GM12878 (cell line): Measurements from ENCODE around the gene MEGF6. TPM values are rescaled to one million over a fixed set of nuclear protein-coding genes. Genes with fewer than 3 reads are reported as not detected.

Experiments used
- ATAC-seq: fragments of 200-7000 bp; cut with Tn5 transposase; 3 replicates; pipeline ENCODE4 v1.9.1; 2020; ENCODE audit warnings: mild to moderate bottlenecking, moderate library complexity
- BruUV-seq: library from RNA; stranded (reverse); fragments of 400-500 nt; replicated peaks from 2 replicates; lab custom pipeline; 2021; lab: Mats Ljungman, UMichigan
- CTCF ChIA-PET: fragments of 300-600 bp; sonication (Branson Sonifier 250); formaldehyde crosslinking; extraction: SDS; loops from one replicate; lab custom pipeline; 2021; ENCODE audit warnings: inconsistent platforms; lab: Yijun Ruan, JAX
- POLR2A ChIA-PET: fragments of 350-600 bp; formaldehyde crosslinking; extraction: SDS; loops from one replicate; lab custom pipeline; 2021; ENCODE audit warnings: inconsistent platforms; lab: Charles Lee
- RAD21 ChIA-PET: fragments of 300-600 bp; sonication (Branson Sonifier 250); formaldehyde crosslinking; loops from one replicate; lab custom pipeline; 2023; ENCODE audit warnings: antibody characterized with exemption; ENCODE audit not compliant: unreplicated experiment; lab: Charles Lee
- SMC1A ChIA-PET: fragments of 300-600 bp; sonication (Branson Sonifier 250); formaldehyde crosslinking; loops from one replicate; lab custom pipeline; 2023; ENCODE audit not compliant: unreplicated experiment, uncharacterized antibody; lab: Charles Lee
- DNase-seq: peaks from one replicate; pipeline ENCODE4 v3.0.0-alpha.2; 2011; ENCODE audit warnings: low read depth, low spot score
- FAIRE-seq: peaks from 3 replicates; lab custom pipeline; 2011; peaks lifted over from hg19 to GRCh38; lab: Jason Lieb, UNC
- H2AFZ ChIP-seq: 2 replicates; pipeline ENCODE4 v1.6.0; 2011; ENCODE audit warnings: low read depth, low read length, control low read depth; ENCODE audit not compliant: control insufficient read depth
- H3K27ac ChIP-seq: 2 replicates; pipeline ENCODE4 v1.5.1; 2011; ENCODE audit warnings: control low read depth; ENCODE audit not compliant: control insufficient read depth, insufficient read depth
- H3K27me3 ChIP-seq, 2 experiments: replicated peaks in 1 of 2; 2 replicates each; pipeline versions ENCODE4 v1.6.0 to v1.6.1; 2011; ENCODE audit warnings: low read length in 1 of 2; ENCODE audit not compliant: control insufficient read depth in 2 of 2, insufficient read depth in 2 of 2
- H3K36me3 ChIP-seq, 2 experiments: 2 replicates each; pipeline ENCODE4 v1.5.1; 2011; ENCODE audit warnings: low read length in 1 of 2; ENCODE audit not compliant: control insufficient read depth in 2 of 2, insufficient read depth in 2 of 2
- H3K4me1 ChIP-seq: 2 replicates; pipeline ENCODE4 v1.6.1; 2011; ENCODE audit warnings: mild to moderate bottlenecking, low read length, moderate library complexity, mixed read lengths; ENCODE audit not compliant: control insufficient read depth, insufficient read depth
- H3K4me2 ChIP-seq: 2 replicates; pipeline ENCODE4 v1.6.0; 2011; ENCODE audit warnings: control low read depth; ENCODE audit not compliant: control insufficient read depth, insufficient read depth
- H3K4me3 ChIP-seq: fragments of 200-600 bp; sonication (generic); 2 replicates; pipeline ENCODE4 v1.5.1; 2016
- H3K79me2 ChIP-seq: 2 replicates; pipeline ENCODE4 v1.6.0; 2011; ENCODE audit warnings: low read length; ENCODE audit not compliant: control insufficient read depth, insufficient read depth
- H3K9ac ChIP-seq: 2 replicates; pipeline ENCODE4 v1.8.0; 2011; ENCODE audit warnings: low read length, control low read depth, mixed read lengths; ENCODE audit not compliant: control insufficient read depth, insufficient read depth
- H3K9me3 ChIP-seq: replicated peaks from 3 replicates; pipeline ENCODE4 v1.5.1; 2011; ENCODE audit warnings: mild to moderate bottlenecking, low read length; ENCODE audit not compliant: control insufficient read depth, insufficient read depth
- H4K20me1 ChIP-seq: 2 replicates; pipeline ENCODE4 v1.6.0; 2011; ENCODE audit not compliant: control insufficient read depth, insufficient read depth
- ASH2L ChIP-seq: fragments of 300-600, 200-600 bp; sonication (generic); IDR thresholded peaks from 2 replicates; pipeline ENCODE4 v1.6.1; 2017; ENCODE audit warnings: low read depth, mild to moderate bottlenecking, borderline replicate concordance
- ATF2 ChIP-seq: IDR thresholded peaks from 2 replicates; pipeline ENCODE4 v1.6.1; 2012; ENCODE audit warnings: low read length, inconsistent platforms
- CBX3 ChIP-seq: fragments of 200-600 bp; sonication (generic); IDR thresholded peaks from 2 replicates; pipeline ENCODE4 v1.6.1; 2016; ENCODE audit warnings: low read depth, borderline replicate concordance
- FOS ChIP-seq: IDR thresholded peaks from 3 replicates; pipeline ENCODE4 v1.6.1; 2011; ENCODE audit warnings: borderline replicate concordance; ENCODE audit not compliant: insufficient read length; ENCODE audit errors: extremely low read depth
- LARP7 ChIP-seq: fragments of 450-650 bp; IDR thresholded peaks from 2 replicates; pipeline ENCODE4 v1.6.1; 2017; ENCODE audit warnings: mild to moderate bottlenecking
- PAX8 ChIP-seq: fragments of 450-650 bp; IDR thresholded peaks from 2 replicates; pipeline ENCODE4 v1.6.1; 2017; ENCODE audit warnings: mild to moderate bottlenecking, moderate library complexity
- PML ChIP-seq: IDR thresholded peaks from 2 replicates; pipeline ENCODE4 v1.6.1; 2012; ENCODE audit warnings: low read length, inconsistent platforms
- POLR2A ChIP-seq: IDR thresholded peaks from 2 replicates; pipeline ENCODE4 v1.6.1; 2011; ENCODE audit warnings: low read depth, mild to moderate bottlenecking, low read length
- POU2F2 ChIP-seq: IDR thresholded peaks from 3 replicates; pipeline ENCODE4 v1.6.1; 2011; ENCODE audit warnings: low read depth, mild to moderate bottlenecking, low read length, borderline replicate concordance
- RBBP5 ChIP-seq: fragments of 200-600 bp; sonication (generic); conservative IDR thresholded peaks from 2 replicates; pipeline ENCODE4 v1.6.1; 2016
- SMAD1 ChIP-seq: fragments of 450-650 bp; IDR thresholded peaks from 2 replicates; pipeline ENCODE4 v1.6.1; 2018; ENCODE audit warnings: mild to moderate bottlenecking, low read depth; ENCODE audit not compliant: partially characterized antibody
- SMARCA5 ChIP-seq: fragments of 450-650 bp; IDR thresholded peaks from 2 replicates; pipeline ENCODE4 v1.6.1; 2017; ENCODE audit warnings: mild to moderate bottlenecking
- SREBF1 ChIP-seq: IDR thresholded peaks from 2 replicates; pipeline ENCODE4 v1.6.1; 2012; ENCODE audit warnings: mild to moderate bottlenecking, low read length
- SUPT20H ChIP-seq: IDR thresholded peaks from 2 replicates; pipeline ENCODE4 v1.6.1; 2011; ENCODE audit warnings: low read depth, mild to moderate bottlenecking, low read length, moderate library complexity, borderline replicate concordance; ENCODE audit not compliant: control insufficient read depth
- TARDBP ChIP-seq: IDR thresholded peaks from 2 replicates; pipeline ENCODE4 v1.6.1; 2016; ENCODE audit warnings: borderline replicate concordance
- ZNF384 ChIP-seq: IDR thresholded peaks from 2 replicates; pipeline ENCODE4 v1.6.1; 2012; ENCODE audit warnings: low read depth, mild to moderate bottlenecking, low read length, improper control_type of control experiment, borderline replicate concordance
- WGBS: methylation state at CpG from one replicate; pipeline ENCODE4 v1.1.6; 2016; ENCODE audit warnings: low lambda C conversion rate; ENCODE audit not compliant: insufficient replicate concordance, insufficient coverage; ENCODE audit errors: missing lambda C conversion rate; 5-methylcytosine and 5-hydroxymethylcytosine counted together
- in situ Hi-C: fragments of 300-500 bp; cut with MboI; formaldehyde crosslinking; loops from 9 replicates; pipeline ENCODE4 v1.14.3; 2018; ENCODE audit warnings: mixed read lengths
- intact Hi-C: fragments of 100-400 bp; cut with micrococcal nuclease; formaldehyde crosslinking; loops from one replicate; pipeline ENCODE4 v1.14.2; 2022; ENCODE audit not compliant: unreplicated experiment
- polyA plus RNA-seq, 11 experiments: library from polyadenylated mRNA; depleted of rRNA in 4 of 11; unstranded in 6 of 11; stranded (reverse) in 5 of 11; fragments of >200 nt; fragmentation: Nextera tagmentation in 4 of 11; fragmentation: Illumina TruSeq in 1 of 11; extraction: Ambion mirVana in 4 of 11; extraction: Trizol in 1 of 11; gene quantifications; 1 replicate in 1 of 11; 2 replicates in 10 of 11; pipeline versions ENCODE4 v1.2.1 to v1.2.3, GENCODE V29; 2011 to 2016; ENCODE audit warnings: inconsistent platforms in 2 of 11, missing spikeins in 2 of 11, low read depth in 1 of 11
- total RNA-seq, 4 experiments: library from RNA; depleted of rRNA in 3 of 4; stranded (reverse); fragments of >200 nt in 3 of 4; fragmentation: Illumina TruSeq in 1 of 4; extraction: Trizol in 1 of 4; gene quantifications; 2 replicates each; pipeline versions ENCODE4 v1.2.1 to v1.2.3, GENCODE V29; 2013 to 2021
- TF ChIP-seq, protein P1 (sequence below): IDR thresholded peaks from 2 replicates; pipeline ENCODE4 v1.6.1; 2011; ENCODE audit warnings: borderline replicate concordance, low read depth, mild to moderate bottlenecking, moderate library complexity, mixed read lengths, low read length; ENCODE audit not compliant: insufficient read depth; ENCODE audit errors: extremely low read length

Gene MEGF6
- total and polyA plus RNA-seq, 10 of the 15 experiments (the other 5 are each of a cell fraction or from before 2014, with no cell fraction given) = 0.03 to 0.41 TPM; not detected in 8

DNA sequence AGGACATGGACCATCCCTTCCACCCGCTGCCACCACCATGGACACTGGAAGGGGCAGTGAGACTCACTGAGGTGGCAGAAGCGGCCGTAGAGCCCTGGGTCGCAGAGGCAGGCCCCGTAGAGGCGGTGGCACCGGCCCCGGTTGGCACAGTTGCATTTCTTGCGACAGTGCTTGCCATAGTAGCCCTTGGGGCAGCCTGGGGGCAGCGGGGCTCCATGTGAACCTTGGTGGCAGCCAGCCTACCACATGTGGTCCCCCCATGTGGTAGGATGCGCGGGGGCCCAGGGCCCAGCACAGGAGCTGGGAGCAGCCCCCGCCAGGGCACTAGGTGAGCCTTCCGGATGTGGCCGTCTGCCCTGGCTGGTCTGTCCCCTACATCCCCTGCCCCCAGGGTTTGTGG is 105.3 kb downstream of the MEGF6 start (continued):
- no peak for TF ChIP-seq ATF2

DNA sequence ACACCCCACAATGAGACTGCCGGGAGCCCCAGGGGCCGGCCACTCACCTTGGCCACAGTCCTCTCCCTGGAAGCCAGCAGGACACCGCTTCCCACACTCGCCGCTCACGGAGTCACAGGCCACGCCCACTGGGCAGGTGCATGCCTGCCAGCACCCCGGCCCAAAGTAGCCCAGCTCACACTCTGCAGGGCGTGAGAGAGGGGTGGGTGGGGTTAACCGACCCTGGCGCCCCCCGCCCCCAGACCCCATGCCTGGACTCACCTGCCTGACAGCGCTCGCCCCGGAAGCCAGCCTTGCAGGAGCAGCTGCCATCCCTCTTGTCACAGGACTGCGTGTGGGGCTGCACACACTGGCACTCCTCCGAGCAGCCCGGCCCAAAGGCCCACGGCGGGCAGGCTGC is 106.1 kb downstream of the MEGF6 start:
- Histone ChIP-seq H3K27me3 (no peaks in the 10 kb centered on the region), H3K27ac (no peak overlapping the region), H4K20me1 (no peaks in the 10 kb centered on the region), H3K36me3 (no peaks in the 10 kb centered on the region), H3K9ac (no peak overlapping the region), H3K4me2 (no peak overlapping the region), H2AFZ (no peak overlapping the region), H3K79me2 (no peaks in the 10 kb centered on the region), H3K4me1 (no peaks in the 10 kb centered on the region), H3K9me3 (no peaks in the 10 kb centered on the region), H3K4me3 (no peak overlapping the region)
- FAIRE-seq (no peak), ATAC-seq (no peak), DNase-seq (no peak)
- ChIA-PET POLR2A (no interaction called here), SMC1A (no interaction called here), RAD21 (no interaction called here), CTCF (no interaction called here)
- TF ChIP-seq CBX3 (no peak), SMARCA5 (no peak), LARP7 (no peak), TARDBP (no peak), SREBF1 (no peak), PAX8 (no peak), POLR2A (no peak), POU2F2 (no peak), ASH2L (no peak), SUPT20H (no peak), PML (no peak), SMAD1 (no peak), FOS (no peak), ZNF384 (no peak), RBBP5 (no peak)
- TF ChIP-seq, protein P1, sequence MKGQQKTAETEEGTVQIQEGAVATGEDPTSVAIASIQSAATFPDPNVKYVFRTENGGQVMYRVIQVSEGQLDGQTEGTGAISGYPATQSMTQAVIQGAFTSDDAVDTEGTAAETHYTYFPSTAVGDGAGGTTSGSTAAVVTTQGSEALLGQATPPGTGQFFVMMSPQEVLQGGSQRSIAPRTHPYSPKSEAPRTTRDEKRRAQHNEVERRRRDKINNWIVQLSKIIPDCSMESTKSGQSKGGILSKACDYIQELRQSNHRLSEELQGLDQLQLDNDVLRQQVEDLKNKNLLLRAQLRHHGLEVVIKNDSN = no peak
- 31% methylated on average over 16 of the region's 20 CpGs for WGBS
- intact Hi-C loops = no loop called here
- in situ Hi-C loops = no loop called here
- no TSS peak for BruUV-seq
